GM21737 (cell line): Measurements from ENCODE around the gene CPEB4.

Experiments used
- ATAC-seq: cut with Tn5 transposase; IDR thresholded peaks from one replicate; pipeline ENCODE4 v1.9.1; 2021; ENCODE audit warnings: mild to moderate bottlenecking, moderate library complexity; ENCODE audit not compliant: unreplicated experiment

CPEB4 gene

GRCh38 chr5:173884402-173885053 is 3.6 kb upstream of the CPEB4 start:
- ATAC-seq, result no peak

GRCh38 chr5:173885054-173885443 is 3.1 kb upstream of the CPEB4 start:
- no peak for ATAC-seq

- no peak for ATAC-seq
These were observed 2.6 kb upstream of the CPEB4 start for GRCh38 chr5:173885475-173886010.

- no peak for ATAC-seq
These were observed 2.0 kb upstream of the CPEB4 start for GRCh38 chr5:173886150-173886549.

DNA sequence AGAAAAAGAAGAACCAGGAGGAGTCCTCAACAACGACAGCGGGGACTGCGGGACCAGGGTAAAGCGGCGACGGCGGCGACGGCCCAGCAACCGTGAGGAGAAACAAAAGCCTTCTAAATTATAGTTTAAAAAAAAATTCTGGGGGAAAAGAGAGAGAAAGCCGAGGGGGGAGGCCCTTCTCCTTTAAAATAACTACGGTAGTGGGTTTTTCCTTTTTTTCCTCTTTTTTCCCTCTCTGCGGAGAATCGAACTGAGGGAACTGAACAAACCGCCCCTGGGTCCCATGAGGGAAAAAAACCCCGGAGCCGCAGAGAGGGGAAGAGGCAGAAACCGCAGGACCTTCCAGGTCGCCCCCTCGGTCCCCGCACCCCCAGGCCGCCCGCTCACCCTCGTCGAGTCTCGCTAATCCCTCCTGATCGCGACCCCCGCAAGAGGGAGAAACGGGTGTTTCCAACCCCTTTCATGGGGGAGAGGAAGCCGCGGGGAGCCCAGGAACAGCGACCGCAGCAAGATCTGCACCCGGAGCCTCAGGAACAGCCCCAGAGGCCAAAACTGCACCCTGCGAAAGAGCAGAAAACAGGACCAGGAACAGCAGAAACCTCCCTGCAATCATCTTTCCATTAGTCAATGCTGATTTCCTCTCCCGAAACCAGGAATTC is 453 bp downstream of the CPEB4 start:
- ATAC-seq, result no peak

GRCh38 chr5:173890195-173890991 is 2.2 kb downstream of the CPEB4 start:
- ATAC-seq, result no peak

DNA sequence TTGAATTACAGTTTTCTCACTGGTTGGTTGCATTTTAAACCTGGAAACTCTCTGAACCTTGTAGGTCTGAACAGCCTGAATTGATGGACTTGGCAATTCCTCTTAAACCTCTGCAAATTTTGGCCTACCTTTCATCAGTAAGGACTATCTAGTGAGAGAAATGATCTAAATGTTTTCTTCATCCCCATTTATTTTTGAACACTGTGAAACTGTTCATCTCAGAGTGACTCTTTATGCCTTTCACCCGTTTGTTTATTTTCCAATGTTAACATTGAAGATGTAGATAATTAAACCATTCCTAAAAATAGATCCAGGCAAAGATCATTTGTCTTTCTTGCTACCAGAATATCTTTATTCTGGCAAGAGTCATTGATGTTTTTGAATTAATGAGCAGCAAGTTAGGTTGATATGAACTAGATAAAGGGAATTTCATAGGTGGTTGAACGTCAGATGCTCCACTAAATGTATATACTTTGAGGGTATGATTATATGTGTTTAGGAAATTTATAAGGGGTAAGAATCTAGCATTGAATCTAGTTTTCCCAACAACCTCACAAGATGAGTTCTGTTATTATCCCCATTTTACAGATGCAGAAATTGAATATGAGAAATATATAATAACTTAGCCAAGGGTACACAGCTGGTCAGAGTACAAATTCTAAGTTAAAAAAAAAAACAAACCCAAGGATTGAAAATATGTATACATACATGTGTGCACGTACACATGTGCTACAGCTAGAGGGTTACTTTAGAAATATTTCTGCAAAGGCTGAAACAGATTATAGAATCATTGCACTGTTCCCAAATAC is 3.4 kb downstream of the CPEB4 start:
- no peak for ATAC-seq

DNA sequence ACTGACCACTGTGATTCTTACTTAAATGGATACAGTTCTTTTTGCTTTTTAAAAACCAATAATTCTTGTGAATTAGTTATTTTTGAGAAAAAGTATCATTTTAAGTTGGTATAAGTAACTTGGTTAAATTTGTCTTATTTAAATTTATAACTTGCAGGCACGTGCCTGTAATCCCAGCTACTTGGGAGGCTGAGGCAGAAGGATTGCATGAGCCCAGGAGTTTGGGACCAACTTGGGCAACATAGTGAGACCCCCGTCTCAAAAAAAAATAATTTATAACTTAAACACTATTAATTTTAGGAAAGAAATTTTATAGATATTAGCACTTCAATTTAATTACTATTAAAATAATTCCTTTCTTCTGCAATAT is 5.0 kb downstream of the CPEB4 start:
- no peak for ATAC-seq

GRCh38 chr5:173895401-173896165 is 7.4 kb downstream of the CPEB4 start:
- no peak for ATAC-seq

DNA sequence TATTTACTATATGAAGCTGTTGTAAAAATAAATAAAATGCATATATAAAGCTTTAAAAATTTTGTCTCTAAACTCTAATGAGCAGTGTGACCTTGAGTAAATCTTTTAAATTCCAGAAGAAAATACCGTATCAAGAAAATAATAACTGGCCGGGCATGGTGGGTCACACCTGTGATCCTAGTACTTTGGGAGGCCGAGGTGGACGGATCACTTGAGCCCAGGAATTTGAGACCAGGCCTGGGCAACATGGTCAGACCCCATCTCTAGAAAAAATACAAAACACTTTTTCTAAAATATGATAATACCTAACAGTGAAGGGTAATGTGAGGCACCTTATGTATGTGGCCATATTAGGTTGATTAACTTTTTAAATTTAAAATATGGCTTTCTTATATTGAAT is 8.5 kb downstream of the CPEB4 start:
- ATAC-seq, result no peak

DNA sequence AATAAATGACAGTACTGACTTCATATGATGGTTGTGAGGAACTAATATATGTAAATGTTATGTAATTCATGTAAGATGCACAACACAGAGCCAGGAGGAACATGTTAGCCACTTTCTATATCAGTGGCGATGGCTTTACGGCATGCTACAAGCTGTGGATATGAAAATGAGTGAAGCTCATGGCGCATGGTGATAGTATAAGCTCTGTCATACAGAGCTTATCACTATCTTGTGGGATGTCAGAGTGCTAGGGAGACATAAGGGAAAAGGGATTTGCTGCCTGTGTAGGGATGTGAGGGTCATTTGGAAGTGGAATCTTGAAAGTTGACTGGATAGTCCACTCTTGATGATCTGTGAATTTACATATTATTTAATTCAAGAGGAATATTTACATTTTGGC is 13.6 kb downstream of the CPEB4 start:
- no peak for ATAC-seq

GRCh38 chr5:173902334-173902733 is 14.2 kb downstream of the CPEB4 start:
- ATAC-seq, result no peak

GRCh38 chr5:173902743-173903142 is 14.6 kb downstream of the CPEB4 start:
- ATAC-seq, result no peak

DNA sequence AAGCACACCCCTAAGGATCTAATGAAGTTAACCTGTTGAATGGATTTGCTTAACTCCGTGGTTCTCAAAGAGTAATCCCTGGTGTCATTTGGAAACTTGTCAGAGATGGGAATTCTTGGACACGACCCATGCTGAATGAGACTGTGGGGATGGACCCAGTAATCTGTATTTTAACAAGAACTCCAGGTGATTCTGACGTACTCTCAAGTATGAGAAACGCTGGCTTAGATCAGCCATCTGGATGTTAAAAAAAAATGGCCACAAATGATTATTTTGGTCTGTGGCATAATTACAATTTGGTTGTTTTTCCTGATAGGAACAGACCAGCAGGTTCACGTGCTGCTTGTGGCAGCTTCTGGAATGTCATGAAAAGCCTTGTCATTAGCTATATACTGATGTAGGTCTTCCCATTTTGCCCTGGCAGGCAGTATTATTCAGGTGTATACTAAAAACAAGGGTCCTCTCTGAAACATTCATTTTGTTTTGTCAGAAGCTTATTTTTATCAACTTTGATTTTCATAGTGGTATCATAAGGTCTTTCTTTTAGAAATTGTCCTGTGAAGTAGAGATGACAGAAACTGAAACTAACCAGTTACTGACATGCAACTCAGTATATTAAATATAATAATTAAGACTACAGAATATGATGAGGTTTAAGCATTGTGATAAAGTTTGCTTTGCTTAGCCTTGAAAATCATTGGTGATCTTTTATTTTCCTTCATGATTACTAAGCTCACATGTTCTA is 15.4 kb downstream of the CPEB4 start:
- ATAC-seq, result no peak

GRCh38 chr5:173904151-173904550 is 16.0 kb downstream of the CPEB4 start:
- no peak for ATAC-seq

- ATAC-seq, result no peak
These were observed 19.1 kb downstream of the CPEB4 start for GRCh38 chr5:173907284-173907683.

DNA sequence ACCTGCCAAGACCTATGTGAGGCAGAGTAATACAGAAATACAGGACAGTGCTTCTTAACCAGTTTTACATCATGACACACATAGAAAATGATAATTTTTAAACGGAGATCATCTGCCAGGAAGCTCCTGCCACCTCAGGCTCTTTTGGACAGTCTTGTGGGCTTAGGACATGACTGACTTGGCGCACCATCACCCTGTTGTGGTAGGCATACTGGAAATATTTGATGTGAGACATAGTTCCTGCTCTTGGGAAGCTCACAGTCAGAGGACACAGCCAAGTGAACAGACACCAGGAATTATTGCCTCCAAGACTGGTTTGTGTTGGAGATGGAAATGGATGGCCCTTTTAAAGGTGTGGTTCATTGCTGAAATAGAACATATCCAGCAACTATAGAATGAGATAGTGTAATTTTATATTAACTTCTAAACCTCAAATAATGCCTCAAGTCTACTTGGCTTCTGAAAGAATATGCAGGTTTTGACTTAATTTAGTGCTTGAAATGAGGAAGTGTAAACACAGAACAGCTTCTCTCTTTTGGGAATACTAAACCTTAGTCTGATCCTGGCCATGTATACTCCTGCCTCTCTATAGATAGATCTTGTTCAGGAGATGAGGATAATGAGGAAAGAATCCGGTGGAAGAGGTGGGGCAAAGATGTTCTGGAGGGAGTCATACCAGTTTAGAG is 19.7 kb downstream of the CPEB4 start:
- ATAC-seq, result no peak

GRCh38 chr5:173909199-173909598 is 21.1 kb downstream of the CPEB4 start:
- no peak for ATAC-seq

- no peak for ATAC-seq
These were observed 22.1 kb downstream of the CPEB4 start for GRCh38 chr5:173910215-173910614.
